ENCODE data around the gene GALNT18.
"Not testable (repeated sequence)": the region's sequence is repeated elsewhere in the genome, so short reads cannot be mapped to it uniquely, and the experiment has no call there.

GALNT18 gene

GRCh38 chr11:11379661-11380060, 242.1 kb downstream of the GALNT18 start:
- Mint-ChIP-seq H3K36me3 (no peaks in the 10 kb centered on the region), H3K4me1 (no peaks in the 10 kb centered on the region), H3K27me3 (no peaks in the 10 kb centered on the region), H3K27ac (no peak overlapping the region), H3K4me3 (no peak overlapping the region), H3K9me3 (no peaks in the 10 kb centered on the region)
- no peak for DNase-seq (ENCODE audit: low spot score in 2 of 2)
- no peak for ATAC-seq (ENCODE audit: low read depth)

GRCh38 chr11:11378184-11378940, 243.4 kb downstream of the GALNT18 start:
- ATAC-seq (ENCODE audit: low read depth) (no peak), DNase-seq (ENCODE audit: low spot score in 2 of 2) (no peak)
- Mint-ChIP-seq H3K36me3 (no peaks in the 10 kb centered on the region), H3K4me3 (no peak overlapping the region), H3K4me1 (no peaks in the 10 kb centered on the region), H3K27ac (no peak overlapping the region), H3K27me3 (no peaks in the 10 kb centered on the region), H3K9me3 (no peaks in the 10 kb centered on the region)

GRCh38 chr11:11374358-11375148, 247.3 kb downstream of the GALNT18 start:
- Mint-ChIP-seq H3K9me3 (no peaks in the 10 kb centered on the region), H3K4me3 (no peak overlapping the region), H3K4me1 (no peaks in the 10 kb centered on the region), H3K27me3 (peaks cover 3% of the 10 kb centered on the region), H3K27ac (no peak overlapping the region), H3K36me3 (no peaks in the 10 kb centered on the region)
- ATAC-seq (ENCODE audit: low read depth) (no peak), DNase-seq (ENCODE audit: low spot score in 2 of 2) (no peak)

- H3K4me1 Mint-ChIP-seq: no peaks in the 10 kb centered on the region
Observed at GRCh38 chr11:11373934-11374333, 247.9 kb downstream of the GALNT18 start.

GRCh38 chr11:11372461-11372860, 249.3 kb downstream of the GALNT18 start:
- no peaks in the 10 kb centered on the region for H3K4me1 Mint-ChIP-seq
- peaks cover 3% of the 10 kb centered on the region for H3K27me3 Mint-ChIP-seq
- ATAC-seq (ENCODE audit: low read depth) (no peak), DNase-seq (ENCODE audit: low spot score in 2 of 2) (no peak)
- H3K36me3 Mint-ChIP-seq: no peaks in the 10 kb centered on the region
- H3K4me3 Mint-ChIP-seq: no peak overlapping the region
- peaks cover 6% of the 10 kb centered on the region for H3K9me3 Mint-ChIP-seq
- no peak overlapping the region for H3K27ac Mint-ChIP-seq

More at GRCh38 chr11:11373934-11374333, 247.9 kb downstream of the GALNT18 start:
- H3K9me3 Mint-ChIP-seq: no peaks in the 10 kb centered on the region
- ATAC-seq (ENCODE audit: low read depth) (no peak), DNase-seq (ENCODE audit: low spot score in 2 of 2) (no peak)
- H3K27me3 Mint-ChIP-seq: peaks cover 3% of the 10 kb centered on the region
- no peaks in the 10 kb centered on the region for H3K36me3 Mint-ChIP-seq
- H3K4me3 Mint-ChIP-seq: no peak overlapping the region
- H3K27ac Mint-ChIP-seq: no peak overlapping the region

DNA sequence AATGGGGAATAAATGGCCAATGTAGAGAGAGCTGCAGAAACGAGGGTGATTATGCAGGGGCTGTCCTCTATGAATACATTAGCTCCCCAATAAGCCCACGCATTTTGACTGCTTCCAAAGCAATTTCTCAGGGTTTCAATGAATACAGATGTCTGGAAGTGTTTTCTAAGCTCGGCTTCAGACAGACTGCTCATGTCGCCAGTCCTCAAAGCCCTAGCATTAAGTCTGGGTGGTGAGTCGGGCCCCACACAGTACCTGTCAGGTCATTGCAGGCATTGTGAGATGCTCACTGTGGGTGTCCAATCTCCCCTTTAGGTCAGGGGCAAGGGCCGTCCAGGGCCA, 250.9 kb downstream of the GALNT18 start:
- H3K27me3 Mint-ChIP-seq: peaks cover 3% of the 10 kb centered on the region
- H3K4me3 Mint-ChIP-seq: no peak overlapping the region
- H3K36me3 Mint-ChIP-seq: no peaks in the 10 kb centered on the region
- DNase-seq (ENCODE audit: low spot score in 2 of 2): no peak
- no peak overlapping the region for H3K27ac Mint-ChIP-seq
- peaks cover 6% of the 10 kb centered on the region for H3K9me3 Mint-ChIP-seq
- no peaks in the 10 kb centered on the region for H3K4me1 Mint-ChIP-seq
- no peak for ATAC-seq (ENCODE audit: low read depth)

DNA sequence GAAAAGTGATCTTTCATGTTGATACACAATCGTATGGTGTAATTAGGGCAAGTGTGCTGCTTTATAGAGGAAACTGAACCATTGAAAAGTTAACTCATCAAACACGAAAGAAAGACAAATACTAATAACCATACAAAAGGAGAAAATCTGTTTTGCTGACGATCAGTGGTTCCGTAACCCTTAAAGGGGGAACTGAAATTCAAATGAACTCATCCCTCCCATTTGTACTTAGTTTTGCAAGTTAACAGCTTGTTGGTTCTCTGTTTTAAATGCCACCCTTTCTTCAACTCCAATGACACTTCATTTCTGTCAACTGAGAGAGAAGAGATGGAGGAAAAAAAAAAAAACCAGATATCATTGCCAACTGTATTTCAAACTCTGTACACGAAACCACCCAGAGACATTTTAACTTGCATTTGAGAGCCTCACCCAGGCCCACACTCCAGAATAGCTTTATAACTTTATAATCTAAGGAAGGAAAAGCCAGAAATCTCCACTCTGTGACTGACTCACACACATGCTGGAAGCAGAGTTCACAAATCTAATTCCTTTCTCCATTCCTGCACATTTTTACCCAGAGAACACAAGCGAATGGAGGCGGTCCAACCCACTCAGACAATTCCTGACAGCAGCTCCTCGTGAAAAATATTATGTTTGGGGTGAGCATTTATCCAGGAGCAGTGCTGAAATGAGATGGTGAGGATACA, 251.4 kb downstream of the GALNT18 start:
- peaks cover 6% of the 10 kb centered on the region for H3K9me3 Mint-ChIP-seq
- DNase-seq (ENCODE audit: low spot score in 2 of 2) (no peak), ATAC-seq (ENCODE audit: low read depth) (no peak)
- H3K27ac Mint-ChIP-seq: no peak overlapping the region
- H3K36me3 Mint-ChIP-seq: no peaks in the 10 kb centered on the region
- no peak overlapping the region for H3K4me3 Mint-ChIP-seq
- H3K27me3 Mint-ChIP-seq: peaks cover 3% of the 10 kb centered on the region
- H3K4me1 Mint-ChIP-seq: no peaks in the 10 kb centered on the region

- DNase-seq (ENCODE audit: low spot score in 2 of 2) (no peak), ATAC-seq (ENCODE audit: low read depth) (no peak)
- no peak overlapping the region for H3K27ac Mint-ChIP-seq
- no peaks in the 10 kb centered on the region for H3K4me1 Mint-ChIP-seq
- no peaks in the 10 kb centered on the region for H3K36me3 Mint-ChIP-seq
- H3K27me3 Mint-ChIP-seq: peaks cover 3% of the 10 kb centered on the region
- H3K4me3 Mint-ChIP-seq: no peak overlapping the region
- peaks cover 8% of the 10 kb centered on the region for H3K9me3 Mint-ChIP-seq
Observed at GRCh38 chr11:11366793-11367192, 255.0 kb downstream of the GALNT18 start.

DNA sequence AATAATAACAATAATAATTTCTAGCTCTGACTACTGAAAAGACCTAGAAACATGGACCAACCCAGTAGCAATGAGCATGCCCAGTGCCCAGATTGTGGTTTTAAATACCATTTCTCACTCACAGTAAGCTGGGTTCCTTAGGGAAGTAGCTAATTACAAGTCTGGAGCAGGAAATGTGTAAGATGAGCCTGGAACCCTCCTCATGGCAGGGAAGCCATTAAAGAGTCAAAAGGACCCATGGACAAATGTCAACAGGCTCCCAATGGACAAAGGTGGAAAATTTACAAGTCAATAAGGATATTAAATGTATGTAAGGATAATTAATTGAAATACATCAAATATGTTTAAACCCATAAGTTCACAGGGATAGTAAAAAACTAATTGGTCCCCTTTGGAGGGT, 258.1 kb downstream of the GALNT18 start:
- DNase-seq (ENCODE audit: low spot score in 2 of 2) (no peak), ATAC-seq (ENCODE audit: low read depth) (no peak)
- H3K4me1 Mint-ChIP-seq: no peaks in the 10 kb centered on the region
- H3K27me3 Mint-ChIP-seq: peaks cover 3% of the 10 kb centered on the region
- no peaks in the 10 kb centered on the region for H3K36me3 Mint-ChIP-seq
- H3K27ac Mint-ChIP-seq: no peak overlapping the region
- H3K9me3 Mint-ChIP-seq: peaks cover 7% of the 10 kb centered on the region
- H3K4me3 Mint-ChIP-seq: no peak overlapping the region

- Mint-ChIP-seq H3K4me1 (no peaks in the 10 kb centered on the region), H3K27ac (no peak overlapping the region), H3K27me3 (peaks cover 7% of the 10 kb centered on the region), H3K9me3 (no peaks in the 10 kb centered on the region), H3K36me3 (no peaks in the 10 kb centered on the region), H3K4me3 (no peak overlapping the region)
- no peak for ATAC-seq (ENCODE audit: low read depth)
- no peak for DNase-seq (ENCODE audit: low spot score in 2 of 2)
Observed at GRCh38 chr11:11359611-11360010, 262.2 kb downstream of the GALNT18 start.

GRCh38 chr11:11356842-11357241, 265.0 kb downstream of the GALNT18 start:
- Mint-ChIP-seq H3K27me3 (peaks cover 7% of the 10 kb centered on the region), H3K36me3 (no peaks in the 10 kb centered on the region), H3K4me3 (no peak overlapping the region), H3K27ac (no peak overlapping the region), H3K9me3 (no peaks in the 10 kb centered on the region), H3K4me1 (no peaks in the 10 kb centered on the region)
- DNase-seq (ENCODE audit: low spot score in 2 of 2) (no peak), ATAC-seq (ENCODE audit: low read depth) (no peak)

DNA sequence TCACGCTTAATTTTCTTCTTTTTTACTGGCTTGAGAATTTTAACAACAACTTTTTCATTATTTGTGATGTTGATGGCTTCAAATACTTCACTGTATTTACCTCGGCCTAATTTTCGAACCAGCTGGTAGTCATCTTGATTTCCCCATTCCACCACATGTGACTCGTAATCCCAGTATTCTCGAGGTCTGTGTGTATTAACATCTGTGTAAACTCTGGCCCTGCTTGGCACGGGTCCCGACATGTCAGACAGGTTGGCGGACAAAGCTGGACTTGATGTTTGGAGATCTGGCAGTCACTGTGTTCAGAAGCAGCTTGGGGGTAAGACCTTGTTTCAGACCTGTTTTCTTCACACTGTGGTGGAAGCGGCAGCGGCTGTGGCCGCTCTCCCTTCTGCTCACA, 268.9 kb downstream of the GALNT18 start, which contains the start of gene CSNK2A3:
Gene CSNK2A3, minus strand, starts transcription at position 373 of the 400 bp plus-strand sequence. Its CDS starts 131 bp downstream, at position 242.
- H3K4me3 Mint-ChIP-seq; H3K27ac Mint-ChIP-seq; H3K27me3 Mint-ChIP-seq; ATAC-seq (ENCODE audit: low read depth); DNase-seq (ENCODE audit: low spot score in 2 of 2); H3K4me1 Mint-ChIP-seq; H3K36me3 Mint-ChIP-seq; H3K9me3 Mint-ChIP-seq: not testable (repeated sequence)

DNA sequence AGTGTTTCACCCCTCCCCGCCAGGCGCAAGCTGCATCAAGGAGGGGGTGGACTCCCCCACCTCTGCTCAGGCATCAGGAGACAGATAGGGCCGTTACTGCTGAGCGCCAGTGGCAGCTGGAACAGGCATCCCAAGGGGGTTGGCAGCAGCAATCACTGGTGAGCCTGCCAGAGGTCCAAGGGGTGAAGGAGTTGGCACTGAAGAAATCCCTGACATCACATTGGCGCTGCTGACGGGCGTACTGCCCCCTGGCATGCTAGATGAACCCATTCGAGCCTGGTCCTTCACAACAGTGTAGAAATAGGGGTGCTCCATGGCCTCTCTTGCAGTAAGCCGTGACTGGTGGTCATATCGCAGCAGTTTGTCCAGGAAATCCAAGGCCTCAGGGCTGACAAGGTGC, 270.0 kb downstream of the GALNT18 start:
- H3K36me3 Mint-ChIP-seq: not testable (repeated sequence)

GRCh38 chr11:11351042-11351586, 270.7 kb downstream of the GALNT18 start:
- Mint-ChIP-seq H3K4me1 (no peaks in the 10 kb centered on the region), H3K4me3 (no peak overlapping the region), H3K36me3 (no peaks in the 10 kb centered on the region), H3K9me3 (no peaks in the 10 kb centered on the region), H3K27me3 (peaks cover 1% of the 10 kb centered on the region), H3K27ac (no peak overlapping the region)
- no peak for DNase-seq (ENCODE audit: low spot score in 2 of 2)
- ATAC-seq (ENCODE audit: low read depth): no peak

More for the DNA sequence above, 270.0 kb downstream of the GALNT18 start:
- H3K4me3 Mint-ChIP-seq; H3K27ac Mint-ChIP-seq; H3K27me3 Mint-ChIP-seq; ATAC-seq (ENCODE audit: low read depth); H3K9me3 Mint-ChIP-seq; H3K4me1 Mint-ChIP-seq; DNase-seq (ENCODE audit: low spot score in 2 of 2): not testable (repeated sequence)

Data from memory B cell (primary cell).